ENCODE measurements around the gene FRK. TPM values are rescaled to one million over a fixed set of nuclear protein-coding genes. Genes with fewer than 3 reads are reported as not detected.

Gene FRK
- total RNA-seq, 1 experiment from 2014 or later, result 0.82 TPM

- Mint-ChIP-seq H3K4me1 (ENCODE audit: insufficient read depth, unreplicated experiment) (peaks cover 33% of the 10 kb centered on the region), H3K27ac (ENCODE audit: low read depth, unreplicated experiment) (peak overlapping the region; percentile 50), H3K27me3 (ENCODE audit: insufficient read depth, unreplicated experiment) (no peaks in the 10 kb centered on the region), H3K36me3 (ENCODE audit: insufficient read depth, unreplicated experiment) (no peaks in the 10 kb centered on the region), H3K4me3 (ENCODE audit: unreplicated experiment) (no peak overlapping the region), H3K9me3 (ENCODE audit: unreplicated experiment) (no peaks in the 10 kb centered on the region)
- BruUV-seq (replicated peaks), result no TSS peak
- DNase-seq (ENCODE audit: unreplicated experiment), result no peak
- no peak for TF ChIP-seq CTCF (IDR thresholded peaks at IDR 0.05; ENCODE audit: unreplicated experiment)
- intact Hi-C loops (cut with micrococcal nuclease), result no loop called here
- ChIA-PET CTCF (interaction anchor here (0.6 to 1.0 kb wide), 2 partner anchors 49 to 1263 kb away, joined by 3 read pairs; no protein-coding TSS in a partner anchor), POLR2A (interaction anchor here (1.3 to 1.9 kb wide), 2 partner anchors 16 to 40 kb away, joined by 5 read pairs; no protein-coding TSS in a partner anchor)
These were observed 2.9 kb downstream of the FRK start for GRCh38 chr6:116057766-116058165.

DNA sequence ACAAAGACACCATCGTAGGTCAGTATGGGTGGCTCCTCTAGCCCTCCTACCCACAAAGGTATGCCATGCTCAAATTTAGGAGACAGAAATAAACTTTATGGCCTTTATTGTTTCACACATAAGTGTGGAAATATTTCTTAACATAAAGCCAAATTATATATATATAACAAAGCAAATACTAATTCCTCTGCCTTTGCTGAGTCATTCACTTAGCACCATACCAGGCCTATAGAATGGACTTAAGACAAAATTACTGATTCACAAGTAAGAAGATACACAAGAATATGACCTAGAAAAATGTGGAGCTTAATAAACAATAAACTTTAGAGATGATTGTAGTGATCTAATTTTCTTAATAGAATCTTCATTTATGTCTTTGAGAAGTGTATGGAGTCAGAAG lies 5.2 kb downstream of the FRK start:
- CTCF ChIA-PET, result interaction anchor here (0.6 to 1.3 kb wide), 4 partner anchors 12 to 43 kb away, joined by 3 to 6 read pairs (median 3); no protein-coding TSS in a partner anchor
- TF ChIP-seq CTCF (IDR thresholded peaks at IDR 0.05; ENCODE audit: unreplicated experiment), result no peak
- no peak for DNase-seq (ENCODE audit: unreplicated experiment)
- Mint-ChIP-seq H3K4me3 (ENCODE audit: unreplicated experiment) (no peak overlapping the region), H3K4me1 (ENCODE audit: insufficient read depth, unreplicated experiment) (peaks cover 20% of the 10 kb centered on the region), H3K9me3 (ENCODE audit: unreplicated experiment) (no peaks in the 10 kb centered on the region), H3K27ac (ENCODE audit: low read depth, unreplicated experiment) (no peak overlapping the region), H3K36me3 (ENCODE audit: insufficient read depth, unreplicated experiment) (no peaks in the 10 kb centered on the region), H3K27me3 (ENCODE audit: insufficient read depth, unreplicated experiment) (no peaks in the 10 kb centered on the region)
- no TSS peak for BruUV-seq (replicated peaks)
- POLR2A ChIA-PET, result no interaction called here
- intact Hi-C loops (cut with micrococcal nuclease), result no loop called here

DNA sequence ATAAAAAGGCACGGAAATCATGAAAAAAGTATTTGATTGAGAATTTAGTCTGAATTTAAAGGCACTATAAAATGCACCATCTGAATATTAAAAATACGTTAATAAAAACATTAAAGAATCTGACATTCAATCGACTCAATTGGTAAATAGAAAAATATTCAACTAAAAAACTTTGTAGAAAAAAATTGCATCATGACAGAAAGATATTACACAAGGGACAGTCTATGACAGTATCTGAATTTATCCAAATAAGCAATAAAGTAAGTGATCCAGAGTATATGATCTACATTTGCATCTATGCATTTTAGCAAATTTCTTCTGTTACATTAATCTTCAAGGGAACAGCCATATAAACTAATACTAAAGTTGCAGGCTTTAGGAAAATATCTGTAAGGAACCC lies 9.4 kb downstream of the FRK start:
- CTCF ChIA-PET, result interaction anchor here (1.3 kb wide), 1 partner anchor 10 kb away, joined by 7 read pairs; the partner anchor contains the start of gene FRK

GRCh38 chr6:116050737-116051136 lies 10.0 kb downstream of the FRK start:
- no peak overlapping the region for H3K4me3 Mint-ChIP-seq (ENCODE audit: unreplicated experiment)
- H3K4me1 Mint-ChIP-seq (ENCODE audit: insufficient read depth, unreplicated experiment), result peaks cover 12% of the 10 kb centered on the region
- DNase-seq (ENCODE audit: unreplicated experiment), result no peak
- no peak overlapping the region for H3K27ac Mint-ChIP-seq (ENCODE audit: low read depth, unreplicated experiment)
- POLR2A ChIA-PET, result interaction anchor here (0.6 to 1.6 kb wide), 2 partner anchors 12 to 17 kb away, joined by 3 read pairs; no protein-coding TSS in a partner anchor
- no peaks in the 10 kb centered on the region for H3K36me3 Mint-ChIP-seq (ENCODE audit: insufficient read depth, unreplicated experiment)
- no peak for TF ChIP-seq CTCF (IDR thresholded peaks at IDR 0.05; ENCODE audit: unreplicated experiment)
- no peaks in the 10 kb centered on the region for H3K27me3 Mint-ChIP-seq (ENCODE audit: insufficient read depth, unreplicated experiment)
- CTCF ChIA-PET, result no interaction called here
- H3K9me3 Mint-ChIP-seq (ENCODE audit: unreplicated experiment), result no peaks in the 10 kb centered on the region
- intact Hi-C loops (cut with micrococcal nuclease), result no loop called here
- BruUV-seq (replicated peaks), result no TSS peak

More for the DNA sequence above, 9.4 kb downstream of the FRK start:
- BruUV-seq (replicated peaks), result no TSS peak
- Mint-ChIP-seq H3K4me3 (ENCODE audit: unreplicated experiment) (no peak overlapping the region), H3K4me1 (ENCODE audit: insufficient read depth, unreplicated experiment) (peaks cover 13% of the 10 kb centered on the region), H3K9me3 (ENCODE audit: unreplicated experiment) (no peaks in the 10 kb centered on the region), H3K36me3 (ENCODE audit: insufficient read depth, unreplicated experiment) (no peaks in the 10 kb centered on the region), H3K27me3 (ENCODE audit: insufficient read depth, unreplicated experiment) (no peaks in the 10 kb centered on the region), H3K27ac (ENCODE audit: low read depth, unreplicated experiment) (no peak overlapping the region)
- POLR2A ChIA-PET, result interaction anchor here (1.6 kb wide), 1 partner anchor 12 kb away, joined by 3 read pairs; no protein-coding TSS in a partner anchor
- TF ChIP-seq CTCF (IDR thresholded peaks at IDR 0.05; ENCODE audit: unreplicated experiment), result no peak
- intact Hi-C loops (cut with micrococcal nuclease), result no loop called here
- no peak for DNase-seq (ENCODE audit: unreplicated experiment)
